EL (cell line): ENCODE data around the gene DAGLA.
"Not testable (repeated sequence)": the region's sequence is repeated elsewhere in the genome, so short reads cannot be mapped to it uniquely, and the experiment has no call there.

Experiments
- DNase-seq: peaks from one replicate; pipeline ENCODE4 v3.0.0-alpha.2; 2016

DAGLA gene, protein sequence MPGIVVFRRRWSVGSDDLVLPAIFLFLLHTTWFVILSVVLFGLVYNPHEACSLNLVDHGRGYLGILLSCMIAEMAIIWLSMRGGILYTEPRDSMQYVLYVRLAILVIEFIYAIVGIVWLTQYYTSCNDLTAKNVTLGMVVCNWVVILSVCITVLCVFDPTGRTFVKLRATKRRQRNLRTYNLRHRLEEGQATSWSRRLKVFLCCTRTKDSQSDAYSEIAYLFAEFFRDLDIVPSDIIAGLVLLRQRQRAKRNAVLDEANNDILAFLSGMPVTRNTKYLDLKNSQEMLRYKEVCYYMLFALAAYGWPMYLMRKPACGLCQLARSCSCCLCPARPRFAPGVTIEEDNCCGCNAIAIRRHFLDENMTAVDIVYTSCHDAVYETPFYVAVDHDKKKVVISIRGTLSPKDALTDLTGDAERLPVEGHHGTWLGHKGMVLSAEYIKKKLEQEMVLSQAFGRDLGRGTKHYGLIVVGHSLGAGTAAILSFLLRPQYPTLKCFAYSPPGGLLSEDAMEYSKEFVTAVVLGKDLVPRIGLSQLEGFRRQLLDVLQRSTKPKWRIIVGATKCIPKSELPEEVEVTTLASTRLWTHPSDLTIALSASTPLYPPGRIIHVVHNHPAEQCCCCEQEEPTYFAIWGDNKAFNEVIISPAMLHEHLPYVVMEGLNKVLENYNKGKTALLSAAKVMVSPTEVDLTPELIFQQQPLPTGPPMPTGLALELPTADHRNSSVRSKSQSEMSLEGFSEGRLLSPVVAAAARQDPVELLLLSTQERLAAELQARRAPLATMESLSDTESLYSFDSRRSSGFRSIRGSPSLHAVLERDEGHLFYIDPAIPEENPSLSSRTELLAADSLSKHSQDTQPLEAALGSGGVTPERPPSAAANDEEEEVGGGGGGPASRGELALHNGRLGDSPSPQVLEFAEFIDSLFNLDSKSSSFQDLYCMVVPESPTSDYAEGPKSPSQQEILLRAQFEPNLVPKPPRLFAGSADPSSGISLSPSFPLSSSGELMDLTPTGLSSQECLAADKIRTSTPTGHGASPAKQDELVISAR

GRCh38 chr11:61679893-61680621 lies at the start of gene DAGLA:
TSS of gene DAGLA (plus strand) at chr11:61680391. CDS start at chr11:61720156, 39,765 bp downstream.
- peak; percentile 62 for DNase-seq

DNA sequence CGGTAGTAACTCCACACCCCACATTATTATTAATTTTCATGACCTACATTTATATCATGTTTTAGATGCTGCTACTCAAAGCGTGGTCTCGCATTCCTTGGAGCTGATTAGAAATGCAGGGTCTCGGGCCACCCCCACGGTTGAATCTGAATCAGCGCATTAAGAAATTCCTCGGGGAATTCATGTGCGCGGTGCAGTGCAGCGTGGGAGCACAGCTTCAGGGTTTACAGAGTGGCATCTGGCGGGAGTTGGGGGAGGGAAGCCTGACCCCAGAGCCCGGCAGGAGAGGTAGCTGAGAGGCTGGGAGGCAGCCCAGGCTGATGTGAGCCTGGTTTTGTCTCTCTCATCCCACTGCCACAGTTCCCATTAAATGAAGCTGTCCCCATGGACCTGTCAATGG lies 48.1 kb upstream of the DAGLA start:
- DNase-seq, result no peak

- no peak for DNase-seq
Measured at GRCh38 chr11:61635304-61635703, 44.9 kb upstream of the DAGLA start.

- no peak for DNase-seq
Measured at GRCh38 chr11:61635787-61636186, 44.4 kb upstream of the DAGLA start.

DNA sequence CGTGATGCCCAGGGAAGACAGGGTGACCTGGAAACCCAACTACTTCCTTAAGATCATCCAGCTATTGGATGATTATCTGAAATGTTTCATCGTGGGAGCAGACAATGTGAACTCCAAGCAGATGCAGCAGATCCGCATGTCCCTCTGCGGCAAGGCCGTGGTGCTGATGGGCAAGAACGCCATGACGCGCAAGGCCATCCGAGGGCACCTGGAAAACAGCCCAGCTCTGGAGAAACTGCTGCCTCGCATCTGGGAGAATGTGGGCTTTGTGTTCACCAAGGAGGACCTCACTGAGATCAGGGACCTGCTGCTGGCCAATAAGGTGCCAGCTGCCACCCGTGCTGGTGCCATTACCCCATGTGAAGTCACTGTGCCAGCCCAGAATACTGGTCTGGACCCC lies 43.5 kb upstream of the DAGLA start:
- DNase-seq, result no peak

- no peak for DNase-seq
Measured at GRCh38 chr11:61637277-61637676, 42.9 kb upstream of the DAGLA start.

GRCh38 chr11:61639816-61640443 lies 40.3 kb upstream of the DAGLA start:
- DNase-seq, result no peak

DNA sequence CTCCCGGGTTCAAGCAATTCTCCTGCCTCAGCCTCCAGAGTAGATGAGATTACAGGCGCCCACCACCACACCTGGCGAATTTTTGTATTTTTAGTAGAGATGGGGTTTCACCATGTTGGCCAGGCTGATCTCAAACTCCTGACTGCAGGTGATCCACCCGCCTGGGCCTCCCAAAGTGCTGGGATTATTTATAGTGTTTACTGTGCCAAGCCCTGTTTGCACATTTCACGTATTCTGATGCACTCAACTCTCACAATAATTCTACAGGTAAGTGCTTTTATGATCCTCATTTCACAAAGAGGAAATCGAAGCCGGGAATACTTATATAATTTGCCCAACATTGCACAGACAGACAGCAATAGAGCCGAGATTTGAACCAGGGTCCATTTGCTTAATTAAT lies 38.0 kb upstream of the DAGLA start:
- no peak for DNase-seq

- peak; percentile 28 for DNase-seq
Measured at GRCh38 chr11:61645179-61645868, 34.9 kb upstream of the DAGLA start.

DNA sequence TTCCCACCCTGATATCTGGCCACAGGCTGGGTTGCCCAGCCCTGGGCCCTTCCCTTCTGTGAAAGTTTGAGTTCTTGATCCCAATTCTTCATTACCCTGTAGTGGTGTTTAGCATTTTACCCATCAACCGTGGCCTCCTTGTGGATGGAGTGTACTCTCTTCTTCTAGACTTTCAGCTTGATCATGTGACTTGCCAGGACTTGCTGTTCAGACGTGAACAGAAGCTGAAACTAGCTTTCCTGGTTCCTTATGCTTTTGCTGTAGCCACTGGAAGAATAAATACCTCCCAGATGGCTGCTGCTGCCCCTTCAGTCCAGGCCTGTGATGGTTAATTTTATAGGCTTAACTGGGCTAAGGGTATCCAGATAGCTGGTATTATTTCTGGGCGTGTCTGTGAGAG lies 32.7 kb upstream of the DAGLA start:
- no peak for DNase-seq

GRCh38 chr11:61650781-61651571 lies 29.2 kb upstream of the DAGLA start:
- DNase-seq, result no peak

GRCh38 chr11:61652135-61652534 lies 28.1 kb upstream of the DAGLA start:
- no peak for DNase-seq

DNA sequence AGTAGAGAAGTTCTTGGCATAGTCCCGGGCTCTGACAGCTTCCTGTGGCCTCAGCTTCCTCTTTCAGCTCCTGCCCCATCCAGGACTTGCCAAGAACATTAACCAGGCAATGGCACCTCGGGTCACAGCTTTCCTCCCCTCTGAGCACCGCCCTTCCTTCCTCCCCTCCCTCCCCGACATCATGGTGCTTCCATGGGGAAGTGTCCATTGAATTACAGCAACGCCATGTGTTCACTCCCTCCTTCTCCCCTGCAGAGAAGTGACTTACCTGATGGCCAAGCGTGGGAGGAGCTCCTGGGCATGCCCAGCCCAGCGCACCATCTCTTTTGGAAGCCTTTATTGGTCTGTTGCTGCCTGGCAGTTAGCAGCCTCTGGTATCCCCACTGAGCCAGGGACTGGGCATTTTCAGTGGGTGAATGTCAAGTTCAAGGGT lies 25.8 kb upstream of the DAGLA start:
- DNase-seq, result no peak

DNA sequence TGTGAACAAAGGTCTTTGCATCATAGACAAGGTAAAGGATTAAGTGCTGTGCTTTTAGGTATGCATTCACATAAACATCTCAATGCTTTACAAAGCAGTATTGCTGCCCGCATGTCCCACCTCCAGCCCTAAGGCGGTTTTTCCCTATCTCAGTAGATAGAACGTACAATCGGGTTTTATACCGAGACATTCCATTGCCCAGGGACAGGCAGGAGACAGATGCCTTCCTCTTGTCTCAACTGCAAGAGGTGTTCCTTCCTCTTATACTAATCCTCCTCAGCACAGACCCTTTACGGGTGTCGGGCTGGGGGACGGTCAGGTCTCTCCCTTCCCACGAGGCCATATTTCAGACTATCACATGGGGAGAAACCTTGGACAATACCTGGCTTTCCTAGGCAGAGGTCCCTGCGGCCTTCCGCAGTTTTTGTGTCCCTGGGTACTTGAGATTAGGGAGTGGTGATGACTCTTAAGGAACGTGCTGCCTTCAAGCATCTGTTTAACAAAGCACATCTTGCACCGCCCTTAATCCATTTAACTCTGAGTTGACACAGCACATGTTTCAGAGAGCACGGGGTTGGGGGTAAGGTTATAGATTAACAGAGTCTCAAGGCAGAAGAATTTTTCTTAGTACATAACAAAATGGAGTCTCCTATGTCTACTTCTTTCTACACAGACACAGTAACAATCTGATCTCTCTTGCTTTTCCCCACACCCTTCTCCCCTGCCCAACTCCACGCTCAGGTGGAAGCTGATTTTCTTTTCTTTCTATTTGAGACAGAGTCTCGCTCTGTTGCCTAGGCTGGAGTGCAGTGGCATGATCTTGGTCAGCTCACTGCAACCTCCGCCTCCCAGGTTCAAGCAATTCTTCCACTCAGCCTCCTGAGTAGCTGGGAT lies 24.7 kb upstream of the DAGLA start:
- DNase-seq, result not testable (repeated sequence)

GRCh38 chr11:61656347-61657077 lies 23.7 kb upstream of the DAGLA start:
- no peak for DNase-seq

- no peak for DNase-seq
Measured at GRCh38 chr11:61657566-61658290, 22.5 kb upstream of the DAGLA start.

DNA sequence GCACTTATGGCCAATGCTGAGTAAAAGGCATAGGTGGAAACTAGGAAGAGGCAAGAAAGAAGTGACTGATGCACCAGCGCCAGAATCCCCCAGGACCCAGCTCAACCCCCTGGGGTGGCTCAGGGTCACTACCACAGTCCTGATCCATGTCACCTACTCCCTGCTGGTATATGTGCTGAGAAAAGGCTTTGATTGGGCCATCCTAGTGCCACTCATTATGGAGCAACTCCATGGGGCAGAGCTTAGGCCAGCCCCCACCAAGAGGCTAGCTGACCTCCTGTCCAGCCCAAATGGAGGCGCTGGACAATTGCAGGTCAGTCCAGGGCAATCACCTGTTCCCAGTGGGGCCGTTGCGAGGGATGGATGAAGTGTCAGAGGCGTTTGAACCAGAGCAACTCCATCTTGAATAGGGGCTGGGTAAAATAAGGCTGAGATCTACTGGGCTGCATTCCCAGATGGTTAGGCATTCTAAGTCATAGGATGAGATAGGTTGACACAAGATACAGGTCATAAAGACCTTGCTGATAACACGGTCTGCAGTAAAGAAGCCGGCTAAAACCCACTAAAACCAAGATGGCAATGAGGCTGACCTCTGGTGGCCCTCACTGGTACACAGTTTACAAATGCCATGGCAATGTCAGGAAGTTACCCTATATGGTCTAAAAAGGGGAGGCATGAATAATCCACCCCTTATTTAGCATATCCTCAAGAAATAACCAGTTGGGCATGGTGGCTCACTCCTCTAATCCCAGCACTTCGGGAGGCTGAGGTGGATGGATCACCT lies 20.6 kb upstream of the DAGLA start:
- DNase-seq, result no peak

GRCh38 chr11:61660997-61661396 lies 19.2 kb upstream of the DAGLA start:
- not testable (repeated sequence) for DNase-seq
